Measurements from ENCODE around the gene JKAMP. TPM values are rescaled to one million over a fixed set of nuclear protein-coding genes. Genes with fewer than 3 reads are reported as not detected.

Gene JKAMP
- total and polyA plus RNA-seq, 4 donors = 19.7 to 65.1 (median 32.5) TPM

GRCh38 chr14:59463787-59464485 is 20.4 kb upstream of the JKAMP start:
- Histone ChIP-seq H3K27me3 (ENCODE audit: control insufficient read depth in 4 of 4, insufficient read depth in 4 of 4, low read length in 3 of 4) (no peaks in the 10 kb centered on the region), H3K9ac (ENCODE audit: low read depth in 1 of 2, low read length in 2 of 2) (peak overlapping the region in 1 of 2 donors; percentile 37), H3K9me3 (ENCODE audit: control insufficient read depth in 4 of 4, low read length in 3 of 4) (no peaks in the 10 kb centered on the region), H3K27ac (ENCODE audit: low read depth in 1 of 2, low read length in 2 of 2) (peak overlapping the region; percentile 6 to 50), H3K36me3 (ENCODE audit: control insufficient read depth in 4 of 4, insufficient read depth in 3 of 4, low read depth in 1 of 4, low read length in 3 of 4) (peaks cover 0 to 4% (median 1%) of the 10 kb centered on the region in 4 donors), H3K4me1 (ENCODE audit: control insufficient read depth in 4 of 4, insufficient read depth in 4 of 4, low read length in 3 of 4) (peaks cover 0 to 15% (median 12%) of the 10 kb centered on the region in 4 donors), H3K4me3 (ENCODE audit: low read depth in 1 of 3, low read length in 3 of 3) (peak overlapping the region in 2 of 3 donors; percentile 54 to 81)
- DNase-seq (ENCODE audit: low spot score) = no peak
- TF ChIP-seq JUND (IDR thresholded peaks at IDR 0.05) (no peak), ATF3 (IDR thresholded peaks at IDR 0.05) (no peak)
- 36% methylated on average over 60 of the region's 60 CpGs for WGBS

DNA sequence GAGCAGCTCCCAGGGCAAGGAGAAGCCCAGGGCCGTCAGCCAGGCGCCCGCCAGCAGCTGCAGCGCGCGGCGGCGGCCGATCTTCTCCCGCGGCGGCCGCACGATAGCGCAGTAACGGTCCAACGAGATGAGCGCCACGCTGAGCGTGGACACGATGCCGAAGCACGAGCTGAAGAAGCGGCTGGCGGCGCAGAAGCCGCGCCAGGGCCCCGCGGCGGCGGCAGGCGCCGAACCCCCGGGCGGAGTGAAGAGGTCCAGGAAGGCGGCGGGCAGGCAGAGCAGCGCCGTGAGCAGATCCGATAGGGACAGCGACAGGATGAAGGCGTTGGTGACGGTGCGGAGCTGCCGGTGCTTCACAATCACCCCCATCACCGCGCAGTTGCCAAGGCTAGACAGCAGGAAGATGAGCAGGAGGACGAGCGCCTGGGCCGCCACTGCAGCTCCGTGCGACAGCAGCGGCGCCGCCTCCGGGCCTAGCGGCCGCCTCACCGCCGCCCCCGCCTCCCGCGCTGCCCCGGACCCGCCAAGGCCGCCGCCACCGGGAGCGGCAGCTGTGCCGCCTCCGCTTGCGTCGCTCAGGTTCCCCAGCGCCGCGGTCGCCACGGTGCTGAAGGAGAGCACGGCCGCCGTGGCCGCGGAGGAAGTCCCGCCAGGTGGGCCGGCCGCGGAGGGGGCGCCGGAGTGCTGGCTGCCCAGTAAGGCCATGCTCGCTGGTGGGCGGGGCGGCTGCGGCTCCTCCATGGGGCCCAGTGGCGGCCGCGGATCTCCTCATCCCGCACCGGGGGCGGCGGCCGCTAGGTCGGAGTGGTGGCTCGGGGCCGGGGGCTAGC is 19.6 kb upstream of the JKAMP start:
- no peak for TF ChIP-seq JUND (IDR thresholded peaks at IDR 0.05)
- TF ChIP-seq FOXA1 (IDR thresholded peaks at IDR 0.05) = no peak
- TF ChIP-seq NR2F2 (IDR thresholded peaks at IDR 0.05) = no peak
- TF ChIP-seq, protein P1, sequence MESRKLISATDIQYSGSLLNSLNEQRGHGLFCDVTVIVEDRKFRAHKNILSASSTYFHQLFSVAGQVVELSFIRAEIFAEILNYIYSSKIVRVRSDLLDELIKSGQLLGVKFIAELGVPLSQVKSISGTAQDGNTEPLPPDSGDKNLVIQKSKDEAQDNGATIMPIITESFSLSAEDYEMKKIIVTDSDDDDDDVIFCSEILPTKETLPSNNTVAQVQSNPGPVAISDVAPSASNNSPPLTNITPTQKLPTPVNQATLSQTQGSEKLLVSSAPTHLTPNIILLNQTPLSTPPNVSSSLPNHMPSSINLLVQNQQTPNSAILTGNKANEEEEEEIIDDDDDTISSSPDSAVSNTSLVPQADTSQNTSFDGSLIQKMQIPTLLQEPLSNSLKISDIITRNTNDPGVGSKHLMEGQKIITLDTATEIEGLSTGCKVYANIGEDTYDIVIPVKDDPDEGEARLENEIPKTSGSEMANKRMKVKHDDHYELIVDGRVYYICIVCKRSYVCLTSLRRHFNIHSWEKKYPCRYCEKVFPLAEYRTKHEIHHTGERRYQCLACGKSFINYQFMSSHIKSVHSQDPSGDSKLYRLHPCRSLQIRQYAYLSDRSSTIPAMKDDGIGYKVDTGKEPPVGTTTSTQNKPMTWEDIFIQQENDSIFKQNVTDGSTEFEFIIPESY (IDR thresholded peaks at IDR 0.05) = no peak
- TF ChIP-seq, protein P2, sequence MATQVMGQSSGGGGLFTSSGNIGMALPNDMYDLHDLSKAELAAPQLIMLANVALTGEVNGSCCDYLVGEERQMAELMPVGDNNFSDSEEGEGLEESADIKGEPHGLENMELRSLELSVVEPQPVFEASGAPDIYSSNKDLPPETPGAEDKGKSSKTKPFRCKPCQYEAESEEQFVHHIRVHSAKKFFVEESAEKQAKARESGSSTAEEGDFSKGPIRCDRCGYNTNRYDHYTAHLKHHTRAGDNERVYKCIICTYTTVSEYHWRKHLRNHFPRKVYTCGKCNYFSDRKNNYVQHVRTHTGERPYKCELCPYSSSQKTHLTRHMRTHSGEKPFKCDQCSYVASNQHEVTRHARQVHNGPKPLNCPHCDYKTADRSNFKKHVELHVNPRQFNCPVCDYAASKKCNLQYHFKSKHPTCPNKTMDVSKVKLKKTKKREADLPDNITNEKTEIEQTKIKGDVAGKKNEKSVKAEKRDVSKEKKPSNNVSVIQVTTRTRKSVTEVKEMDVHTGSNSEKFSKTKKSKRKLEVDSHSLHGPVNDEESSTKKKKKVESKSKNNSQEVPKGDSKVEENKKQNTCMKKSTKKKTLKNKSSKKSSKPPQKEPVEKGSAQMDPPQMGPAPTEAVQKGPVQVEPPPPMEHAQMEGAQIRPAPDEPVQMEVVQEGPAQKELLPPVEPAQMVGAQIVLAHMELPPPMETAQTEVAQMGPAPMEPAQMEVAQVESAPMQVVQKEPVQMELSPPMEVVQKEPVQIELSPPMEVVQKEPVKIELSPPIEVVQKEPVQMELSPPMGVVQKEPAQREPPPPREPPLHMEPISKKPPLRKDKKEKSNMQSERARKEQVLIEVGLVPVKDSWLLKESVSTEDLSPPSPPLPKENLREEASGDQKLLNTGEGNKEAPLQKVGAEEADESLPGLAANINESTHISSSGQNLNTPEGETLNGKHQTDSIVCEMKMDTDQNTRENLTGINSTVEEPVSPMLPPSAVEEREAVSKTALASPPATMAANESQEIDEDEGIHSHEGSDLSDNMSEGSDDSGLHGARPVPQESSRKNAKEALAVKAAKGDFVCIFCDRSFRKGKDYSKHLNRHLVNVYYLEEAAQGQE (IDR thresholded peaks at IDR 0.05) = peak; percentile 79
- TF ChIP-seq YY1 (IDR thresholded peaks at IDR 0.05) = no peak
- no peak for TF ChIP-seq GABPA (IDR thresholded peaks at IDR 0.05 in 1 of 2, conservative IDR thresholded peaks at IDR 0.05 in 1 of 2)
- Histone ChIP-seq H3K27me3 (ENCODE audit: control insufficient read depth in 4 of 4, insufficient read depth in 4 of 4, low read length in 3 of 4) (no peaks in the 10 kb centered on the region), H3K9ac (ENCODE audit: low read depth in 1 of 2, low read length in 2 of 2) (peak overlapping the region in 1 of 2 donors; percentile 37), H3K4me3 (ENCODE audit: low read depth in 1 of 3, low read length in 3 of 3) (peak overlapping the region; percentile 28 to 81 (median 54)), H3K4me1 (ENCODE audit: control insufficient read depth in 4 of 4, insufficient read depth in 4 of 4, low read length in 3 of 4) (peaks cover 0 to 15% (median 12%) of the 10 kb centered on the region in 4 donors), H3K9me3 (ENCODE audit: control insufficient read depth in 4 of 4, low read length in 3 of 4) (no peaks in the 10 kb centered on the region), H3K36me3 (ENCODE audit: control insufficient read depth in 4 of 4, insufficient read depth in 3 of 4, low read depth in 1 of 4, low read length in 3 of 4) (peaks cover 0 to 4% (median 1%) of the 10 kb centered on the region in 4 donors), H3K27ac (ENCODE audit: low read depth in 1 of 2, low read length in 2 of 2) (peak overlapping the region; percentile 6 to 50)
- WGBS = 1% methylated on average over 105 of the region's 105 CpGs
- DNase-seq (ENCODE audit: low spot score) = peak; percentile 72
